ENCODE results near the gene MYOG.

The MYOG gene

DNA sequence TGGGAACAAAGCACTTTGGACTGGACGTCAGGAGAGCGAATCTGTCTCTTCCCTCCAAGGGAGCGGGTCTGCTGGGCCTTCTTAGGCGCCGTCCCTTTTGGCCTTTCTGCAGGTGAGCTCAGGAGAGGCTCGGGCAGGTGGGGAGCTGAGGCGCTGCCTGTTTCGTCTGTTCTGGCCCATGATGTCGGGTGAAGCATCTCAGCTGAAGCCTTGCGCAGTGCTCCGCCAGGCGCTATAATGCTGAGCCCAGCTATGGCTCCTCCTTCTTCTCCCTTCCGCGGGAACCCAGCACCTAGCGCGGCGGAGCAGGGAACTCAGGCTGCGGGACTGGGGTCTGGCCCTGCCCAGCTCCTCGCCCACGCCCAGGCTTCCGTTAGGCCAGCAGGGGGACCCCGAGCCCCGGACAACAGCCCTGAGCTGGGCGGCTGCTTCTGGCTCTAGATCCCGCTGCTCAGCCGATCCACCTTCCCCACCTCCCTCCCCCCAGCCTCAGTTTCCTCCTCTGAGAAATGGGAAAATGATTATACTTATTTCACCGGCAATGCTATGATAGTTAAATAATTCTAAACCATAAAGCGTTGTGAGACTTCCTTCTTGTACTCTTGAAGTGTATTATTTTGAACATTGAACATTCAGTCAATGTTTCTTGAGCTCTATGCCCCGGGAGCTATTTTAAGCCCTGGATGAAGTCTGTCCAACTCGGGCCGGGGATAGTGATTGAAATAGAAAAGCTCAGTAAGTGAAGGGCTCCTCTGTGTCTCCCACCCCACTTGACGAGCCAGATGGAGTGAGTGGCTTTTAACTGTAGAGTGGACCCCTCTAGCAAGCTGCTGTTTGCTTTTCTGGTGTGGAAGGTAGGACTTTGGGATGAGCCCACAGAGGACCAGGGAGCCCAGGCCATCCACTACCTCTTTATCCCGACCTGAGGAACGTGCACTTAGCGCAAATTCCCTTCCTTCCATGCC, 32.1 kb upstream of the MYOG start:
- no peak for DNase-seq (ENCODE audit: low read depth in 2 of 2, low spot score in 1 of 2)

DNA sequence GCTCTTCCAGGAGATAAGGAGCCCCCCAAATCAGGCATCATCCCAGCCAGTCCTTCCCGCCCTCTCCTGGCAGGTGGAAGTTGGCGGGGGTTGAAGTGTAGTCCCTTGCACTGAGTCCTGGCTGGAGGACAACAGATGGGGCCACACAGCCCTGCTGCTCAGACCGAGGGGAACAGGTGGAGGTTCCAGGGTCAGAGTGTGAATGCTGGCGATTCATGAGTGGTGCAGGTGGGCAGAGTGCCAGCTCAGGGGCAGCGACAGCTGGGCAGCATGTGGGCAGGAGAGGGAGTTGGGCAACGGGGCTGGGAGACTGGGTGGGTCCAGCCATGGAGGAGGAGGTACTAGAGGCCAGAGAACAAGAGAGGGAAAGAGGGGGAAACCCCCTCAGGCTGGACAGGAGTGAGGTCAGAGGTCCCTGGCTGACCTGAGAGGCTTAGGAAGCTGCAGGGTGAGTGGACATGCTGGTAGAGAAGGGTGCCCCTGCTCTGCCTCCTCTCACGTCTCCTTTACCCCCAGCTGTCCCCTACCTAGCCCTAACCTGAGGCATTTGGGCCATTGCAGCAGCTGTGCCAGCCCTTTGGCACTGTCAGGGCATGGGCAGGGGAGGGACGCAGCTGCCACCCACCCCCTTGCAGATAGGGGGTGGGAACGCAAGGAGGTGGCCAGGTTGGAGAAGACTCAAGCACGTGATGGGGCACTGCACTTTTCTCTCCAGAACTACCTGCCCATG, 30.4 kb upstream of the MYOG start:
- no peak for DNase-seq (ENCODE audit: low read depth in 2 of 2, low spot score in 1 of 2)

DNA sequence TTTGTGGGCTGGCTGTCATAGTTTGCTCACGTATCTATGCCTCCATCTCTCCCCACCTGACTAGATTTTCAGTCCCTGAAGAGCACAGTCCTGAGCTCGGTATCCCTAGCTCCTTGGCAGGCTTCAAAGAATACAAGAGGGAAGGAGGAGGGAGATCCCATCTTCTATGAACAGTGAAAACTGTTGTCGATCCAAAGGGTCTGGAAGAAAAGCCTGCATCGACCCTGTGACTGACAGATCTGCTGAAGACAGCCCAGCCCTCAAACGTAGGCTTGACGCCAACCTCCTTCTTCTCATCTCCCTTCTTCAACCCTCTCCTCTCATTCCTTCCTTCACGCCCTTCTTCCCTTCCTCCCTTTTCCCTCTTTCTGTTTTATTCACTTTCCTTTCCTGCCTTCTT, 28.4 kb upstream of the MYOG start:
- no peak for DNase-seq (ENCODE audit: low read depth in 2 of 2, low spot score in 1 of 2)

DNA sequence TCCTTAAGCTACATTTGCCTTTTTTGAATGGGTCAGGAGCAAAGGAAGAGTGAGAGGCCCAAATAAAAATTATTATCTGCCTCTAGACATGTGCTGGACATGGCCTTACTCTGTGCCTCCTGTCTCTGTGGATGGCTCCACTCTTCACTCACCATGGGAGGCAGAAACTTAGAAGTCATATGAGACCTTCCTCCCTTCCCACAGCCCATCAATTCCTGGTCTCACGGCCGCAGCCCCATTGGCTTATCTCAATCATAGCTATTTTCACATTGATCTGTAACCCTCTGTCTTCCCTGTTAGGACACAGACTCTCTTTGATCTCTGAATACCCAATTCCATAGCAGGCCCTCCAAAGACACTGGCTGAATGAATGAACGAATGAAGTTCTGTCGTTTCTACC, 27.5 kb upstream of the MYOG start:
- no peak for DNase-seq (ENCODE audit: low read depth in 2 of 2, low spot score in 1 of 2)

DNA sequence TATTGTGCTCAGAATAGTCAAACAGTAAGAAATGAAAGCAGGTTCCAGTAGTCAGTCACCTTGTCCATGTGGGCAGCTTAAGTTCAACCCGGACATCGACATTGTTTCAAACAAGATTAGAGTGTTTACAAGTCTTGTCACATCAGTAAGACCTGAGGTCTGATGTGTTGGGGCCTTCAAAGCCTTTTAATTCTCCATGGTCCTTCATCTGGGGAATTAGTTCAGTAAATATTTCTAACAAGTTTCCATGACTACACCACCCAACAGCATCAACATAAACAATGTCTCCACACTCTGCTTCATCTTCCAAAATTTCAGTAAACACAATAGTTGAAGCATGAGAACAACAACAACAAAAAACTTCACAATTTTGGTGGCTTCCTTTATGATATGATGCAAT, 26.7 kb upstream of the MYOG start:
- no peak for DNase-seq (ENCODE audit: low read depth in 2 of 2, low spot score in 1 of 2)

DNA sequence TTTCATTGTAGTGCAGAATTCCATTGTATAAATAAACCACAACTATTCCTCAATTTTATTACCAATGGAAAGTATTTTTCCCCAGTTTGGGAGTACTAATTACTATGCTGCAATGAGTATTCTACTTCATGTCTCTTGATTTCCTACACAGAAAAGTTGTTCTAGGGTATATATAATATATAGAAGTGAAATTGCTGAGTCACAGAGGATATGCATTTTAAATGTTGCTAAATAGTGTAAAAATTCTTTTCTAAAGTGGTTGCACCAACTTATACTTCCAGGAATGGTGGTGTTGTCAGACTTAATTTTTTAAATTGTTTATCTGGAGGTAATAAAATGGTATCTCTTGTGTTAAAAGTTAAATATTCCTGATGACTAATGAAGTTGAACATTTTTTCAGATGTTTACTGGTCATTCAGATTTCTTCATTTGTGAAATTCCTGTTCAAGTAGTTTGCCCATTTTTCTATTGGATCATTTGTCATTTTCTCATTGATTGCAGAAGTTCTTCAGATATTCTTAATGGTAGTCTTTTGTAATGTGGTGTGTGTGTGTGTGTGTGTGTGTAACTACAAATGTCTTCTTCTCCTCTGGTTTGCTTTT, 19.1 kb upstream of the MYOG start:
- no peak for DNase-seq (ENCODE audit: low read depth in 2 of 2, low spot score in 1 of 2)

DNA sequence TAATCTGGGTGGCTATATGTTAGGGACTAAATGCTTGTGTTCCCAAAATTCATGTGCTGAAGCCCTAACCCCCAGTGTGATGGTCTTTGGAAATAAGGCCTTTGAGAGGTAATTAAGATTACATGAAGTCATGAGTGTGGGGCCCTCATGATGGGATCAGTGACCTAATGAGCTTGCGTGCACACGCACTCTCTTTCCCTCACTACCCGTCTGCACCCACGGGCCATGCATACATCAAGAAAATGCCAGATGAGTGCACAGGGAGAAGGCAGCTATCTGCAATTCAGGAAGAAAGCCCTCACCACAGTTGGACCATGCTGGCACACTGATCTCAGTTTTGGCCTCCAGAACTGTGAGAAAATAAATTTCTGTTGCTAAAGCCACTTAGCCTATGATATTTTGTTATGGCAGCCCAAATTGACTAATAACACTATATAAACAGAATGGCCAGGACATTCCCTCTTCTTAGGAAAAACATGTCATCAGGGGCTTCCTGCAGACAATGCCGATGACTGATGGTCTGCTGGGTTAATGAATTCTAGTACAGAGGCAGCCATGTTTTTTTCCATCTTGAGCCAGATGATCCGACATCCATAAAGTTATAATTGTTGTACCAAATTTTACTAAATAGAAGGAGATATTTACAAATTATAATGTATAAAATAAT, 18.1 kb upstream of the MYOG start:
- no peak for DNase-seq (ENCODE audit: low read depth in 2 of 2, low spot score in 1 of 2)

DNA sequence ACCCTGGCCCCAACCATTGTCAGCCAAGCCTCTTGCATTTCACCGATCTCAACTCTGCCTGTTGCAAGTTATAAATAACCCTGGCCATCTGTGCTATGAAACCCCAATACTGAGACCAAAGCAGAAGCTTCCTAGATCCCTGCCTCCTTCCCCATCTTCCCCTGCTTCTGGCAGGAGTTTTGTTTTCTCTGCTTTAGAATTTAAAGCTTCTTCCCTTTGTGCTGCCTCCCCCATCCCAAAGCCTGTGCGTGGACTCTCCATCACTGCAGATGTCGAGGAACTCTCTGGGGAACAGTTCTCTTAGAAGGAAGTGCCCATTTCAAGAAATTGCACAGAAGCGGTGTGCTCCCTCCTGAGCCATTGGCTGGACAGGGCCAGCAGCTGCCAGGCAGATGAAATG, 17.4 kb upstream of the MYOG start:
- no peak for DNase-seq (ENCODE audit: low read depth in 2 of 2, low spot score in 1 of 2)

DNA sequence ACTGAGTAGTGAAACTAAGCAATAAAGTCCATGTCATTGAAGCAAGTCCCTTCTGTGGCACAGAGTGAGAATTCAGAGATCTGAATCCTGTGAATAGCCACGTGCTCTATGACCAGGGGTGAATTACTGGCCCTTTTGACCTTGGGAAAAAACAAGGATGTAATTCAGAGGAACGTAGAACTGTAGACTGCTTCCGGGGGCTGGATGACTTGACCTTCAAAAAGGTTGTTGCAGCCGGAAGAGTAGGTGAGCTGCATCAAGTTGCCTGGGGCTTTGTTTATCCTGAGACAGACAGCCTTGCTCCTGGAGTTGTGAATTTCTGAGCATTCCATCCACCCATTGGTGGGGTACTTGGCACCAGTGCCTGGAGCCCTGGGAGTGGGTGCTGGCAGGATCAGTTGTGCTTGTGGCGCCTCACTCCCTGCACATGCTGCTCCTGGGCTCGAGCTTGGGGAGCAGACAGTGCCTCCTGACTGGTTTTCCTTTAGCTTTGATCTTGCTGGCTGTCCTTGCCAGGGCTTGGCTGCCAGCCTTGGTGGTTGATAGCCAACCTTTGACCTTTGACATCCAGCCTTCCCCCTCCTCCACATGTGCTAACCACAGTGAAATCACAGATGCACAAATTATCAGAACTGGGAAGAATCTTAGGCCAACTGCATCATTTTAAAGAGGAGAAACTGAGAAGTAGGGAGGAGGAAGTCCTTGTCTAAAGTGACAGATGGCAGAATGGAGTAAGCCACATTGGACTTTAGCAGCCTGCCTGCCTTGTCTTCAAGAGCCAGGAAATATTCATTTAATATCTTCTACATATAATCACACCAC, 16.2 kb upstream of the MYOG start:
- DNase-seq (ENCODE audit: low read depth in 2 of 2, low spot score in 1 of 2), result no peak

DNA sequence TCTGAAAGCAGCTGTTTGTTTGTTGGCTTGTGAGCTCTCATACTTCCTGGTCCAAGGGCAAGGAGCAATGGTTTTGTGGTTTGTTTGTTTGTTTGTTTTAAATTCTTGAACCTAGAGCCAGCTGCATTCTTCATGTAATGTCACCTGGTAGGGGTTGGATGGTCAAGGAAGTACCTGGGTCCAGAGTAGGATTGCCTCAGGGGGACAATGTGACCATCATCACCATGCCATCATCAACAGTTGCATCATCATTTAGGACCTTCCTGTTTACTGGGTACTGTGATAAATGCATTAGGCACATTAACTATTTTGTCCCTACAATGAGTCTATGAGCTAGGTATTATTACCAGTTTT, 14.7 kb upstream of the MYOG start:
- no peak for DNase-seq (ENCODE audit: low read depth in 2 of 2, low spot score in 1 of 2)

DNA sequence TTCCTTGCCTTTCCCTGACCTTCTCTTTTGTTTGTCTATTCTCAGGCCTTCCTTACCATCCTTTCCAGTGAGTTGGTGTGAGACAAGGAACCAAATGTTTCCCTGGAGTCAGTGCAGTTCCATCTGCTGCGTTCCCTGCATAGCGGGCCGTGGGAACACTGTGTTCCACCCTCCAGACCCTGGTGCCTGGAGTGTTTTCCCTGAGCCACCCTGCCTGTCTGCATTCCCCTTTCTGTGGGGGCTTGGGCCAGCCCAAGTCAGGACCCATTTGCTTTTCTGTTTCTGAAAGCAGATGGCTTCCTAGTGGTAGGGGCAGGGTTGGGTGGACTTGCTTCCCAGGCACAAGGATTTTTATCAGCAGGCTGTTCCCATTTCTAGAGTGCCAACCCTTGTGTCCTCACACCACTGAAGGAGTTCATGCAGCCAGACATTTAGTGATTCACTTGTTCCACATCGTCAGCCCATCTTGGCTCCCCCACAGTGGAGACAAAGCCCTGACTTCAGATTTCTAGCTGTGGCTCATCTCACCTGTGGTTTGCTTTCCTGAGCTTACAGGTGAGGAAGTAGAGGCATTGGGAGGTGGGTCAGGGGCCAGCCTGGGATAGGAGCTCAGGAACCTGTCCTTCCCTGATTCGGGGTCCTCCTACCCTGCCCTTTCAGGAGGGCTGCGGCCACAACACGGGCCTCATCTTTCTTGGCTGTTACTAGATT, 14.1 kb upstream of the MYOG start:
- DNase-seq (ENCODE audit: low read depth in 2 of 2, low spot score in 1 of 2), result no peak

DNA sequence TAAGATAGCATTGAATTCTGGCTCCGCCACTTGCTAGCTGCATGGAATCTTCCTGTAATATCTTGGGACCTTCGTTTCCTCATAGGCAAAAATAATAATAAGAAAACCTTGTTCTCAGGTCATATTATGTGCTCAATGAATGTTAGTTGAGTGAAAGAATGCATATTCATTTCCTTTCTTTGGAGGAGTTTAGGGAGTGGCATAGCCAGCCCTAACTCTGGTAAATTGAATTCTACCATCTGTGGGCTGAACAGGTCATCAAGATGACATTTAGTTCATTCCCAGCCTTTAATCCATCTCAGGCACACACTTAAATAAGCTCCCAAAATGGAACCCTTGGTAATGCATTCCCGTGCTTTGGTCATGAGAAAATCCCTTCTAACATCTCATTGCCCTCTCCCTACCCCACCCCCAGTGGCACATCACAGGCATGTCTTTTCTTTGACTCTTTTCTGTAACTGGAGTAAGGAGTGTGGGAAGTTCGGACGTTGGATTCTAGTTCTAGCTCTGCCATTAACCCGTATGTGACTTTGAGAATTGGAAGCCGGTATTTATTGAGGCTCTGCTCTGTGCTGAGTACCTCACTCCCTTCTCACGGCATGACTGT, 13.2 kb upstream of the MYOG start:
- no peak for DNase-seq (ENCODE audit: low read depth in 2 of 2, low spot score in 1 of 2)

DNA sequence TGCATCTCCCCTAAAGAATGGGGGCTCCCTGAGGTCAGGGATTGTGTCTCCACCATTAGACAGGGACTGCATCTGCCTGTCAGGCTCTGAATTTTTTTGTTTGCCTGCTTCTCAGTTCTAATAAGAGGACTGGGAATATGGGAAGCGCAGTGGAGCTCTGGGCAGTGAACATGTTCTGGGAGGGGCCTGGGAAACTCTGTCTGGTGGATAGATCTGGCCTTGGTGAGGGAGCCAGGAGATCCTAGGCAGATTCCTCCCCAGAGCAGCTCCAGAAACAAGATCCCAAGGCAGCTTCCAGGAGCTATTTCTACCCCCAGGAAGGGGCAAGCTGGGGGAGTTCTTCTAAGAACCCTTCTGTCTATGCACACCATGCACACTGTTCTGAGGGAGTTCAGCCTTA, 12.6 kb upstream of the MYOG start:
- no peak for DNase-seq (ENCODE audit: low read depth in 2 of 2, low spot score in 1 of 2)

DNA sequence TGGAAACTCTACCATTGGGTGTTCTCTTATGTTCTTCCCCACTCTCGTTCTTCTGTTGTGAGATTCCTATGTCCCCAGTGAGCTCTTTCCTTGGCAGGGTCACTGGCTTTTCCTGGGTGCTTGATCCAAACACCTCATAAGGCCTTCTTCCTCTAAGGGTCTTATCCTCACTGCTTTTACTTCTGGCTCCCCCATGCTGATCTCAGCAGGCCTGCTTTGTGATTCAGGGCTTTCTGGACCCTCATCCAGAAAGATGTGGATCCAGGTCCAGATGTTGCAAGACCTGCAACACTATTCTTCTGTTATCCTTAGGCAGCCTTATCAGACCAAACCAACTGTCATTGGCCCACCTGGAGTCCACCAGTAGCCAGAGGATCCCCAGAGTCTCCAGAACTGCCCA, 11.2 kb upstream of the MYOG start:
- DNase-seq (ENCODE audit: low read depth in 2 of 2, low spot score in 1 of 2), result no peak

DNA sequence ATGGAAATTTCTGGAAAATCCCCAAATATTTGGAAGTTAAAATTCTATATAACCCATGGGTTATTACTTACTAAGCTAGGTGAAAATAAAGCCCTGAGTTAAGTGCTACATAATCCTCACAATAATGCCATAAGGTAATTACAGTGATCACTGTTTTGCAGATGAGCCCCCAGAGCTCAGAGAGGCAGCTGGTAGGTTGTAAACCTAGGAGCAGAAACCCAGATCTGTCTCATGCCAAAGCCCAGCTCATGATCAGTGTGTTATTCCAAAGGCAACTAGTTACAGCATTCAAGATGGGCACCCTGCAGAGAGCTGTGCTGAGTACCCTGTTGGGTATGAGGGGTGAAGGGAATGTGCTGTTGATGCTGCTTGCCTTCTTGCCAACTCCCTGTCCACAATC, 10.8 kb upstream of the MYOG start:
- no peak for DNase-seq (ENCODE audit: low read depth in 2 of 2, low spot score in 1 of 2)

DNA sequence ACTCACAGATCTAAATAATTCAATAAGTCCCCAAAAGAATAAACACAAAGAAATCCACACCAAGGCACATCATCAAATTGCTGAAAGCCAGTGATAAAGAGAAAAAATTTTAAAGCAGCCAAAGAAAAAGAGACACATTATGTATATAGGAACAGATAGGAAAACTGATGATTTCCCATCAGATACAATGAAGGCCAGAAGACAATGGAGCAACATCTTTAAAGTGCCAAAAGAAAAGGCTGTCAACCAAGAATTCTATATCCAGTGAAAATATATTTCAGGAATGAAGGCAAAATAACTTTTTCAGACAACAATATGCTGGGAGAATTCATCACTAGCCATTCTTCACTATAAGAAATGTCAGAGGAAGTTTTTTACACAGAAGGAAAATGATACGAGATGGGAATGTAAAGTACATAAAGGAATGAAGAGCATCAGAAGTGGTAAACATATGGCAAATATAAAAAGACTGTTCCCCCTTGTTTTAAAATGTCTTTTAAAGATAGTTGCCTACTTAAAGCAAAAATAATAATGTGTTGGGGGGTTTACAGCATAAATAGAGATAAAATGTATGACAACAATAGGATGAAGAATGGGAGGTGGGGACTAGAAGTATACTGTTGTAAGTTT, 9.4 kb upstream of the MYOG start:
- no peak for DNase-seq (ENCODE audit: low read depth in 2 of 2, low spot score in 1 of 2)

DNA sequence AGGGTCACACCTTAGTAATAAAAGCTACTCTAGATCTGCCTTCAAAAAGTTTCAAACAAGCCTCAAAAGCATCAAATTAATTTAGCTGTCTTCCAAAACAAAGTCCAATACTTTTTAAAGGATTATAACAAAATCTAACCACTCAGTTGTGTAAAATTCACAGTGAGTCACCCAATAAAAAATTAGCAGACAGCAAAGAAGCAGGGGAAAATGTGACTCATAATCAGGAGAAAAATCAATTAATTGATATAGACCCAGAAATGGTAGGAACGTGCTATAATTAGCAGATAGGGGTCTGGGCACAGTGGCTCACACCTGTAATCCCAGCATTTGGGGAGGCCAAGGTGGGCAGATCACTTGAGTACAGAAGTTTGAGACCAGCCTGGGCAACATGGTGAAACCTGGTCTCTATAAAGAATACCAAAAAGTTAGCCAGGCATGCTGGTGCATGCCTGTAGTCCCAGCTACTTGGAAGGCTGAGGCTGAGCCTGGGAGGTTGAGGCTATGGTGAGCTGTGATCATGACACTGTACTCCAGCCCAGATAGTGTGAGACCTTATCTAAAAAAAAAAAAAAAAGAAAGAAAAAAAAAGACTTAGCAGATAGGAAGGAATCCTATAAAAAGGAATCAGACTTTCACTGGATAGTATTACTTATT, 8.1 kb upstream of the MYOG start:
- DNase-seq (ENCODE audit: low read depth in 2 of 2, low spot score in 1 of 2), result no peak

DNA sequence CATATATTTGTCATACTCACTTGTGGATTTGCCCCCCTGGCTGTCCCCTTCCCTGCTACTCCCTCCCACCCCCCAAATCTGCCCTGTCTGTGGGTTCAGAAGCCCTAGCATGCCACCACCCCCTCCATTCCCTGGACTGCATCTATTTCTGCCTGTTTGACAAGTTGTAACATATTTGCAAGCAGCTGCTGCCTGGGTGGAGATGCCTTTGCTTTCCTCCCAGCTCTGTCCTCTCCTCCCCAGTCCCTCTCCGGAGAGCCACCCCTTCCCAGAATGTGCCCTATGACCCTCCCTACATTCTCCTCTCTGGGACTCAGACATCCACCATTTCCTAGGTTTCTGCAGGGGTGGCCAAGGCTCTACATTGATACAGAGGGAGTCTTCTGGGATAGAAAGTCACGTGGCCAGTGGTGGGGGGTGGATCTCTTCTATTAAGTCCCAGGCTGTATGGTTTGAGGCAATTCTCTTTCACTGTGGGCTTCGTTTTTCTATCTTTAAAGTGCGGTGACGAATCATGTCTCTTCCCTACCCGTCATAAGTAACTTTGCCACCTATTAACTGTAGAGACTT, 6.0 kb upstream of the MYOG start:
- no peak for DNase-seq (ENCODE audit: low read depth in 2 of 2, low spot score in 1 of 2)

DNA sequence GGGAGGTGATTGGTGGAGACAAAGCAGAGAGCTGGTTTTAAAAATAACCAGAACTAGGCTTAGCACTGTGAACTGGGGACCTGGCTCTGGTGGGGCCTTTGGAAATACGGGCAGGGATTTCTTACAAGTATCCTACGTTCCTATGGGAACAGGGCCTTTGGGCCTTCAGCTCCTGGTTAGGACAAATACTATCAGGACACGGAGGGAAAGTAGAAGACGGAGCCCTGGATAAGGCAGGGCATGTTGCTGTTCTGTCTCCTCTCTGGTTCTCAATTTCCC, 5.3 kb upstream of the MYOG start:
- no peak for DNase-seq (ENCODE audit: low read depth in 2 of 2, low spot score in 1 of 2)
